Stimulated activated CD4-positive, alpha-beta T cell treated with anti-CD3 and anti-CD28 coated beads, TNF-alpha, amount 100 ng/mL, for 48 hours (primary cell): ENCODE results near the gene TPRX1.
"Not testable (repeated sequence)": the region's sequence is repeated elsewhere in the genome, so short reads cannot be mapped to it uniquely, and the experiment has no call there.

Experiments used
- DNase-seq, 3 donors: peaks; one replicate each; pipeline ENCODE4 v3.0.0-alpha.2; 2020; ENCODE audit warnings: low read depth in 3 of 3

Gene TPRX1

GRCh38 chr19:47801270-47801669 is 3.1 kb downstream of the TPRX1 start:
- DNase-seq: no peak

- no peak for DNase-seq
Observed at GRCh38 chr19:47798904-47799266, 5.5 kb downstream of the TPRX1 start.

- no peak for DNase-seq
Observed at GRCh38 chr19:47797996-47798903, 6.1 kb downstream of the TPRX1 start.

- DNase-seq: no peak
Observed at GRCh38 chr19:47796785-47797184, 7.6 kb downstream of the TPRX1 start.

- DNase-seq: no peak
Observed at GRCh38 chr19:47794526-47794925, 9.8 kb downstream of the TPRX1 start.

GRCh38 chr19:47792616-47793015 is 11.7 kb downstream of the TPRX1 start:
- DNase-seq: no peak

GRCh38 chr19:47790398-47790814 is 13.9 kb downstream of the TPRX1 start:
- DNase-seq: peak; percentile 72 to 93 (median 85)

- DNase-seq: not testable (repeated sequence)
Observed at GRCh38 chr19:47789811-47790210, 14.5 kb downstream of the TPRX1 start.

GRCh38 chr19:47787307-47787706 is 17.0 kb downstream of the TPRX1 start:
- not testable (repeated sequence) for DNase-seq

GRCh38 chr19:47786566-47786965 is 17.8 kb downstream of the TPRX1 start:
- DNase-seq: no peak

GRCh38 chr19:47781590-47782262 is 22.6 kb downstream of the TPRX1 start:
- DNase-seq: no peak

GRCh38 chr19:47780215-47780551 is 24.2 kb downstream of the TPRX1 start:
- DNase-seq: no peak

GRCh38 chr19:47779524-47780214 is 24.7 kb downstream of the TPRX1 start:
- no peak for DNase-seq

- no peak for DNase-seq
Observed at GRCh38 chr19:47778954-47779351, 25.4 kb downstream of the TPRX1 start.

GRCh38 chr19:47778049-47778953 is 26.1 kb downstream of the TPRX1 start, which contains the start of gene SELENOW:
Gene SELENOW, plus strand, starts transcription at chr19:47778703. Its CDS starts 83 bp downstream, at chr19:47778786.
- DNase-seq: peak; percentile 57 to 71 (median 65)

- not testable (repeated sequence) for DNase-seq
Observed at GRCh38 chr19:47777245-47778048, 26.9 kb downstream of the TPRX1 start.

GRCh38 chr19:47776568-47776967 is 27.8 kb downstream of the TPRX1 start:
- no peak for DNase-seq

- not testable (repeated sequence) for DNase-seq
Observed at GRCh38 chr19:47771291-47771690, 33.1 kb downstream of the TPRX1 start.

GRCh38 chr19:47769534-47769933 is 34.8 kb downstream of the TPRX1 start:
- DNase-seq: no peak

- DNase-seq: no peak
Observed at GRCh38 chr19:47768604-47769003, 35.7 kb downstream of the TPRX1 start.
